Dedifferentiated amniotic fluid mesenchymal stem cell (primary cell): ENCODE results near the gene EVC2.

Experiments
- DNase-seq: peaks from one replicate; pipeline ENCODE4 v3.0.0-alpha.2; 2016; ENCODE audit errors: extremely low spot score

Gene EVC2

GRCh38 chr4:5708449-5709206 lies at the start of gene EVC2:
EVC2 (minus strand) TSS chr4:5708559; CDS start chr4:5708513, 46 bp downstream.
- DNase-seq: peak; percentile 26

GRCh38 chr4:5757954-5758353 lies 49.6 kb upstream of the EVC2 start:
- no peak for DNase-seq

- no peak for DNase-seq
Observed at GRCh38 chr4:5757536-5757935, 49.2 kb upstream of the EVC2 start.

- DNase-seq: no peak
Observed at GRCh38 chr4:5757091-5757490, 48.7 kb upstream of the EVC2 start.

DNA sequence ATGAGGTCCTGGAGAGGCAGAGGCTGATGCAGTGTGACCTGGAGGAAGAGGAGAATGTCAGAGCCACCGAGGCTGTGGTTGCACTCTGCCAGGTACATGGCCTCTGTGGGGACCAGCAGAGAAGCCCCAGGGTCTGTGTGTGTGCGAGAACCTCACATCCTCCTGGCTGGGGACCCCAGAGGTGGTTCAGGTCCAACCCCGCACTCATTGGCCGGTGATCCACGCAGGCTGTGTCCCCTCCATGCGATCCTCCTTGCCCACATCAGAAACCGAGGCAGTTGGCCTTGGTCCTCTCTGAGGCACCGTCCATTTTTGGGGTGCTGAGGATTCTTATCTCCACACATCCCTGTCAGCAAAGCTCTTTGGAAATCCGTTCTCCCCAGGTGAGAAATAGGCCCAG lies 47.9 kb upstream of the EVC2 start:
- DNase-seq: no peak

GRCh38 chr4:5755679-5756078 lies 47.3 kb upstream of the EVC2 start:
- DNase-seq: no peak

DNA sequence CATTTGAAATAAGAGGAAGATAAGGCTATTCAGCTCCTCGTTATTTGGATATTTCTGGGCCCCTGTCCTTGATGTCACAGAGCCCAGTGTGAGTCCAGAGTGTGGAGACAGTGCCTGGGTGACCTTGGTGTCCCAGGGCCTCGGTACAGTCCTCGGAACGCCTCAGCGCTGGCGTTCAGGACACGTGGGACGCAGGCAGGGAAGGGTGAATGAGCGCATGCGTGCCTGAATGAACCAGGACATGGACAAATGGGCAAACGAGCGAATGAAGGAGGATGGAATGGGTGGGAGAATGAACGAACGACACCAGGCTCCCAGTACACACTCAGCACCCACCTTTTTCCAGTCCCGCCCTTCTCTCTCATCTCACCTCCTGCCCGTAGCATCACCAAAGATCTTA lies 46.8 kb upstream of the EVC2 start:
- no peak for DNase-seq

DNA sequence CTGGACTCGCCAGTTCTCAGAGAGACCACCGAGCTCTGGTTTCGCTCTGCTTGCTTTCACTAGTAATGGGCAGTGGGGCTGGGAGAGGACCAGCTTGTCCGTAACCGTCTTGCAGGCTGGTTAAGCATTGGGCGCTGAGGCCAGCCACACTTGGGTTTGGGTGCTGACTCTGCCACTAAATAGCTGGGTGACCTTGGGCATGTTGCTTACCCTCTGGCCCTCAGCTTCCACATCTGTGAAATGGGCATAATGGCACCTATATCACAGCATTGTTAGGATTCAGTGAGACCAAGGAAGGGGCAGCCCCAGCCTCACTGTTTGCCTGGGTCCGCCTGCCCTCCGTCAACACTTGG lies 46.1 kb upstream of the EVC2 start:
- DNase-seq: no peak

DNA sequence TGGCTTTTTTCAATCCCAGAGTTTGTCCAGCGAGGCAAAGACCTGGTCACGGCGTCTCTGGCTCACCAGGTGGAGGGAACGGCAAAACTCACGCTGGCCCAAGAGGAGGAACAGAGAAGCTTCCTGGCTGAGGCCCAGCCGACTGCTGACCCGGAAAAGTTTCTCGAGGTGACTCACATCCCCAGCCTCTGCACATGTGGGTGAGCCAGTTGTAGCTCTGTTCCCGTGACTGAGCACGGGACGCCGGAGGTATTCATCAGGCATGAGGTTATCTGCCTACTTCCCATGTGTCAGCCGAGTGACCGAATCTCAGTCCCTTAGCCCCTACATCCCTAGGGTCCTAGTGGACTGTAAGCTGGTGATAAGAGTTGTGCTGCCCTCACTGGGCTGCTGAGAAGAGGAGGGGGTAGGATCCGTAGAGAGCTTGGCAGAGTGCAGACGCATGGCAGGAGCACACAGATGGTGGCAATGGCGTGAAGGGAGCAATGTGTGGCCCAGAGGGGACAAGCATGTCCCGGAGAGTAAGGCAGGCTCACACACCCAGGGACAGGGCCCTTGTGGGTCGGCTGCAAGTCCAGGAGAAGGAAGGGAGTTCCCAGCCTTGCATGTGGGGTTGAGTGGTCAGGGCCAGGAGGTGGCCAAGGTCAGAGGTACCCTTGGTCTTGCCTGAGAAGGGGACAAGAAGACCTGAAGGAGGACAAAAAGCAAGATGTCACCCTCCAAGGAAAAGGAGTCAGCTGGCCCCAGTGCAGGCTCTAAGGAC lies 45.6 kb upstream of the EVC2 start:
- peak; percentile 47 for DNase-seq

DNA sequence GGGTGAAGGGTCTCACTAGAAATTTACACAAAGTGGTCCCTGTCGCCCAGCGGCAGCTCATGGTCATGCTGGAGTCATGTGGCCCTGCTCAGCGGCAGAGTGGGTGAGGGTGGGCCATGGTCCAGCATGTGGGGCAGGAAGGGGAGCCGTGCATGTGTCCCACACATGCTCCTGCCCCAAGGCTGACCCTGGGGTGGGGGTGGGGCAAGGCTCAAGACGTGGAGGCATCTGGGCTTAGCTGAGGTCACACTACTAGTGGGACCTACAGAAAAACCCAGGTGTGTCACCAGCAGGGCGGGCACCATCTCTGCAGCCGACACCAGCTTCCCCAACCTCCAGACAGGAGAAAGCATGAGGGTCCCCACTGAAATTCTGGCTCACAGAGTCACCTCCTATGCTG lies 45.0 kb upstream of the EVC2 start:
- no peak for DNase-seq

DNA sequence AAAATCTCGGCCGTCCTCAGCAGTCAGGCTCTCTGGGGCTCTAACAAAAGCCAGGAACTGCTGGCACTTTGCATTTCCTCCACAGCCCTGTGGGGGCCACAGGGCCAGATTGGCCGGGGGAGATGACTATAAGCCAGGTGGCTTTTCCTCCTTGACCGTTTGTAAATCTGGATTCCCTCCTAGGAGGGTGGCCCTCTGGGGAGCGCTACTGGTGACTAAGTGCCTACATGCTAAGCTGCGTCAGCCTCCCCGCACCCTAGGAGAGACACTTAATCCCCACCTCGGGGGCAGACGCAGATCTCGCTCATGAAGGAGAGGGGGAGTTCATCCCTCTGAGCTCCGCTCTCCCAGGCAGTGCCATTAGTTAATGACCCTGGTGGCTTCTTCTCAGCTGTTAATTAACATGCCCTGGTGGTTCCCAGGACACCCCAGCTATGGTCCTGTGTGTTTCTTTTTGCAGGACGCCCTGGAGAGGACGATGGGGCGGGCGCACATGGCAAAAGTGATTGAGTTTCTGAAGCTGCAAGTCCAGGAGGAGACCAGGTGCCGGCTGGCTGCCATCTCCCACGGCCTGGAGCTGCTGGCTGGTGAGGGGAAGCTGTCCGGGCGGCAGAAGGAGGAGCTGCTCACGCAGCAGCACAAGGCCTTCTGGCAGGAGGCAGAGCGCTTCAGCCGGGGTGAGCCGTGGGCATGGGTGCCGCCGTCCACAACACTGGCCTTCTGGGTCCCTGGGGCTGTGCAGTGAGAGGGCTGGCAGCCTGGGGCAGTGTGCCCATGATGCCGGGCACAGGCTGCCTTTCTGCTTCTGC lies 44.2 kb upstream of the EVC2 start:
- no peak for DNase-seq

- no peak for DNase-seq
Observed at GRCh38 chr4:5751666-5752375, 43.5 kb upstream of the EVC2 start.

DNA sequence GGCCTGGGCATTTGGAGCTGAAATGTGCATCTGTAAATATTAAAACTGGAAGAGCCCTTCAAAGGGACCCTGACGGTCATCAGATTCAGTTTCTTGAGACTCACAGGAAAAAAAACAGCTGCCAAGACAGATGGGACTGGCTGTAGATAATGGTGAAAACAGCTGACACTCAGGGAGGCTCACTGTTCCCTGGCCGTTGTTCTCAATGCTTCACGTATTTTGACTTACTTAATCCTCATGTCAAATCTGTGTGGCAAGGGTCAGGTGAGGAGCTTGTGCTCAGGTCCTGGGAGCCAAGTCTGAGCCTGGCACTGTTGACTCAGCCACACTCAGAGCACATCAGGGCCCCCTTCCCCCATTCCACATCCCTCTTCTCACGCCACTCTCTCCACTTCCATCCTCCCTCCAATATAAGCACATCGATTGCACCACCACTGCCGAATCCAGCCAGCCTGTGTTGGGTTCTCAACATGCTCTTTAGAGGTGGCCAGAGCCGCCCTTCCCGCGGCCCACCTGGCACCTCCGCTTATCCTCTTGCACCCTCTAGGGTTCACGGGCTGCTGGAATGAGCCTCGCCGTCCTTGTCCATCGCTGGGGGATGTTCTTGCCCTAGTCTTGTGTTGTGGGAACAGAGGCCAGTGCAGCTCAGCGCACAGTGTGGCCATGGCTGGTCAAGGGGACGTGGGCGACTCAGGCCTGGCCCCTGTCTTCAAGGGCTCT lies 42.7 kb upstream of the EVC2 start:
- no peak for DNase-seq

- peak; percentile 38 for DNase-seq
Observed at GRCh38 chr4:5750052-5750945, 41.9 kb upstream of the EVC2 start.

DNA sequence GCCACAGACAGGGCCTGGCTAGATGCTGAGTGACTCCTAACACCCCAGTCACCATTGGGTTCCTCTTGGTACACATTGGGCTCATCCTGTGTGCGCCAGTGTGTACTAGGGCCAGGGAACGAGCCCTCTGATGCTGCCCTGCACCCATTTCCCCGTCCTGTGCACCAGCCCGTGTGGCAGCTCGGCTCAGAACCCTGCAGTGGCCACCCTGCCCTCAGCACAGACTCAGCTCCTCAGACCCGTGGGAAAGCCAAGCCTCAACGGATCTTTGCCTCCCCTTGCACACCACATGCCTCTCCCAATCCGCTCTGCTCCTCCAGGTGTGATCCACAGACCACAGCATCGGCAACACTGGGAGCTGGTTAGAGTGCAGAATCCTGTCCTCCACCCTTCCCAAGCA lies 41.2 kb upstream of the EVC2 start:
- no peak for DNase-seq

DNA sequence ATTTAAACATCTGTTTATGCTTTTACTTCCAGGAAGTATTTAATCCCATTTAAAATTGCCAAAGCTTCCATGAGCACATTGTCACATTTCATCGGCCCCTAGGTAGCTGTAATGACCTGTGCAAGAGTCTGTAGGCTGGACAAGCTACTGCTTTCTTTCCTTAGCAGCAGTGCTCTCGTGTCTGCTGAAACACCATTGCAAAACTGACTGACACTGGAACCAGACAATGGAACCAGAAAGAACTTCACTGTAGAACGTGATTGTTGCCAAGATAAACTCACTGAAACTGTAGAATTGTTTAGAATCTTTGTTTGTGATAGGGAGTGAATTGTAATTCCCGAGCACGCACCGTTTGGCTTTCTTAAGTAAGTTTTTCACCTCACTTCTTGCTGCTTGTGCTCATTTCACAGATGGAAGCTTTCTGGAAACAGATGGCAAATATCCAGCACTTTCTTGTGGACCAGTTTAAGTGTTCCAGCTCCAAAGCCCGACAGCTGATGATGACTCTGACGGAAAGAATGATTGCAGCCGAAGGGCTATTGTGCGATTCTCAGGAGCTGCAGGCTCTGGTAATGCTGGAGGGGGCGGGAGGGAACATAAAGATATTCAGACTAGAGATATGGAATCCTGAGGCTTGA lies 39.5 kb upstream of the EVC2 start:
- peak; percentile 98 for DNase-seq

GRCh38 chr4:5746829-5747737 lies 38.7 kb upstream of the EVC2 start:
- peak; percentile 49 for DNase-seq

- DNase-seq: no peak
Observed at GRCh38 chr4:5746250-5746649, 37.9 kb upstream of the EVC2 start.

- DNase-seq: no peak
Observed at GRCh38 chr4:5742968-5743367, 34.6 kb upstream of the EVC2 start.
